Mammary epithelial cell (primary cell): ENCODE results near the gene EEF2KMT.
"Not testable (repeated sequence)": the region's sequence is repeated elsewhere in the genome, so short reads cannot be mapped to it uniquely, and the experiment has no call there.

Experiments
- CTCF ChIP-seq, 2 donors: IDR thresholded peaks in 1 of 2; conservative IDR thresholded peaks in 1 of 2; 2 replicates each; pipeline ENCODE4 v1.5.1; 2011 to 2012; ENCODE audit warnings: inconsistent platforms in 2 of 2, low read length in 2 of 2, mild to moderate bottlenecking in 2 of 2, control low read depth in 1 of 2, low read depth in 1 of 2; ENCODE audit not compliant: insufficient read depth in 1 of 2; ENCODE audit errors: extremely low read depth in 1 of 2
- EZH2 ChIP-seq: IDR thresholded peaks from 2 replicates; pipeline ENCODE4 v1.6.1; 2012; ENCODE audit warnings: low read length, inconsistent platforms, borderline replicate concordance

GRCh38 chr16:5096437-5097060 lies 1.0 kb downstream of the EEF2KMT start:
- not testable (repeated sequence) for TF ChIP-seq CTCF (conservative IDR thresholded peaks at IDR 0.05 in 1 of 2, IDR thresholded peaks at IDR 0.05 in 1 of 2; ENCODE audit: extremely low read depth in 1 of 2, insufficient read depth in 1 of 2, low read depth in 1 of 2, low read length in 2 of 2); EZH2
